Inferior parietal cortex (tissue), 1 donor: Measurements from ENCODE around the gene KLF13.

ENCODE experiments used
- DNase-seq: peaks from one replicate; pipeline ENCODE4 v3.0.0-alpha.2; 2016; ENCODE audit errors: extremely low spot score

Gene KLF13

DNA sequence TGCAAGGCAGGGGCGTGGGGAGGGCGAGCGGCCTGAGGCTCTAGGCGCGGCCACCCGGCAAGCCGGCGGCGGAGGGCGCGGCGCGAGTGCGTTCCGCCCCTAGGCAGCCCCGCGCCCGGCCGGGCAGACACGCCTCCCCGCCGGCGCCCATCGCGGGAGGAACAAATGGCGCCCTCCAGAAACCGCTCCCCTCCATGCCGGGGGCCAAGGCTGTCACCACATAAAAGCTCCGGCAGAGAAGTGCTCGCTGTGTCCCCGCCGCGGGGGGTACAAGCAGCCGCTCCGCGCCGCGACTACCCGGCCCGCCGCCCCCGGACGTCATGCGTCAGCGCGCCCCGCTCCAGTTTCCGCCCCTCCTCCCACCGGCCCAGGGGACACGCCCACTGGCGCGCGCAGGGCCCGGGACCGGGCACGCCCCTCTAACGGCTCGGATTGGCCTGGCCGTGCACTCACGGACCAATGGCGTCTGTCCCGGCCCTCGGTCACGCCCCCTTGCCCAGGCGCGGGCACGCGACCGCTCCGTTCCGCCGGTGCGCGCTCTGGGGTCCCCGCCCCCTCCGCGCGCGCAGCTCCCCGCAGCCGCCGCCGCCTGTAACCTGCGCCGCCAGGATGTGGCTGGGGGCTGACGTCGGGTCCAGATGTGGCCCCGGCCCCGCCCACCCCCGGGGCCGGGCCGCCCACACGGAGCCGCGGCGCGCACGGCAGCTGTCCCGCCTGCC is at the start of gene KLF13:
TSS of gene KLF13 (plus strand) at position 680 of the 719 bp plus-strand sequence. CDS start 378 bp downstream, outside the sequence.
- peak; percentile 97 for DNase-seq

DNA sequence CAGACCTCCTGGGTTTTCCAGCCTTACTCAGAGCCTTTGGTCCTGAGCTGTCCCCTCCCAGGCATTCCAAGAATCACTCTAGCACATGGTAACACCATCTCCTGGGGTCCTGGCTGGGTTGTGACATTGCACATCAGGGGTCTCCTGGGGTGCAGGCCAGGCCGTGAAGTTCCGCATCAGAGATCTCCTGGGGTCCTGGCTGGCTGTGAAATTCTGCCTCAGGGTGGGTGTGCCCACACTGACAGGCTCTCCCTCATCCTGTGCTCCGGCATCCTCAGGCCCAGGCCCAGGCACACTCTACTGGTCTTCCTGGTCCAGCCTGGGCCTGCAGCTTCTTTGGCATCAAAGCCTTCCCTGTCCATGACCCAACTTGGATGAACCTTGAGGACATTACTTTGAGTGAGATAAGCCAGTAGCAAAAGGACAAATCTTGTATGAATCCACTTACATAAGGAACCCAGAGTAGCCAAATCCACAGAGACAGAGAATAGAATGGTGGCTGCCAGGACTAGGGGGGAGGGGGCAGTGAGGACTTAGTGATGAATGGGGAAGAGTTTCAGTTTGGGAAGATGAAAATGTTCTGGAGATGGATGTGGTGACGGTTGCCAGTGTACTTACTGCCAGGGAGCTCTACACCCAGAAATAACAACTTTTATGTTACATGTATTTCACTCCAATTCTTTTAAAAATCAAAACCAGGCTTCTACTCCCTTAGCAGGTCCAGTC is 49.1 kb upstream of the KLF13 start:
- DNase-seq = no peak

DNA sequence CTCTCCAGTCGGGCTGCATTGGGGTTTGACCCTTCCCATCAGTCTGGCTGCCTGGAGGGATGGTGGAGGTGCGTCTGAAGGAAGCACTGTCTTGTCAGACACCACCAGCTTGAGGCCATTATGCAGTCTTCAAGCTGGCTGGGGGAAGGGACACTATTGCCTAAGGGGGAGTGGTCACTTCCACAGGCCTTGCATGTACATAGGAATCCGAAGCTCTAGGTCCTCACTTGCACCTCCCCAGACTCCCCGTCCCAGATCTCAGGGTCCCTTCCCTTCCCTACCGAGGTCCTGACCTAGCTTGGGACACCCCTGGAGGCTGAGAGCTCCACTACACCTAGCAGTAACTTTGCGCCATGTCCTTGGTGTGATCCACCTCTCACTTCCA is 48.6 kb upstream of the KLF13 start:
- DNase-seq = no peak

DNA sequence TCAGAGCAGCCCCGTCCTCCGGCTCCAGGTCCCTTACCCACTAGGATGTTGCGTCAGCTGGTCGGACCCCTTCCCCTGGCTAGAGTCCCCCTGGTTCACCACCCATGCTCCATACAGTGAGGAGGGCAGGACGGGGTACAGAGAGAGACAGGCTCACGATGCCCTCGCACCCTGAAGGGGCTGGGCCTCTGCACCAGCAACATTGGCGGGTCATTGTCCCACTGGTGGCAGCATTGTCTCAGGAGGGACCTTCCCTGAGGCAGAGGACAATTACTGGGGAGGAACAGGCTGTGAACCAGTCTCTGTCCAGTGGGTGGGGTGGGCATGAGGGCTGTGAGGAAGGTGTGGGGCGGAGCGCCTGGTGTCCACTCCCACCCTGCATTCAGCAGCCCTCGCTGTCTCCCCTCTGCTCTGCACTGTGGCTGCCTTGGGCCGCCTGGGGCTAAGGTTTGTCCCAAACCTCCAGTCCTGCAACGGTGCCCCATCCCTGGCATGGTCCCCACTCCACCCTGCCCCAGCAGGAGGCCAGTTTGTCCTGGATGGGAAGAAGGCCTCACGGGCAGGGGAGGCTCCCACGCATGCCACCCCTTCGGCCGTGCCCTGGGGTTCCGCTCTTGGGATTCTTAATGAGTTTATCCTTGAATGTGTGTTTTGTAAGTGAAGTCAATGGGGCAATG is 48.0 kb upstream of the KLF13 start:
- DNase-seq = no peak

DNA sequence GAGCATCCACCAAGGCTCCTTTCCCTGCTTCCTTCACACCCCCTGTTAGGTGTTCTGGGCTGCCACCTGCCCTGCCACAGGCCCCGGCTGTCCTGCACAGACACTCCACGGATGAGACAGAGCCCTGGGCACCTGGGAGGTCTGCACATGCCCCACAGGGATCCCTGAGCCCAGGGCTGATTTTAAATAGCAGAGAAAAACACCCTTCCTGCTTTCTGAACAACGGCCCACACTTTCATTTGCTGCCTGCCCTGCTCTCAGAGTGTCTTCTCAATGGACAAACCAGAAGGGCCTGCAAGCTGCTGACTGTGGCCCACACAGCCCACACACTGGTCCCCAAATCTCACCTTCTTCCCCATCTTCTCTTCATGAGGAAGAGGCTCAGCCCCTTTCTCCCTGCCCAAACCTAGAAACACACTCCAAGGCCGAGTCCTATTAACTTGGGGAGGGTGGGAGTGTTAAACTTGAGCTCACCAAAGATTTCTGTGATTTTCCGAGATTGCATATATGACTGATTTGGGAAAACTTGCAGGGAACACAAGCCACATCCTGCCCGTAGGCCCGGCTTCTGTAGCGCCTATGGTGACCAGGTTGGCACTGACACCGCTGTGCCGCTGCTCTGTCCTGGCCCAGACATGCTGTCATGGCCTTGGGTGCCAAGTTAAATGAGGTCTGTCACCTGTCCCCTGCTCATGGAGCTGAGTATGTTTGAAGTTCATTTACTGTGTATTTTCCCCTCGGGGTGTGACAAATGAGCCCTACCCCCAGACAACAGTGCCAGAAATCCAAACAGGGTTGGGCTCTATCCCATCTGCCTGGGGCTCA is 47.2 kb upstream of the KLF13 start:
- DNase-seq = no peak

DNA sequence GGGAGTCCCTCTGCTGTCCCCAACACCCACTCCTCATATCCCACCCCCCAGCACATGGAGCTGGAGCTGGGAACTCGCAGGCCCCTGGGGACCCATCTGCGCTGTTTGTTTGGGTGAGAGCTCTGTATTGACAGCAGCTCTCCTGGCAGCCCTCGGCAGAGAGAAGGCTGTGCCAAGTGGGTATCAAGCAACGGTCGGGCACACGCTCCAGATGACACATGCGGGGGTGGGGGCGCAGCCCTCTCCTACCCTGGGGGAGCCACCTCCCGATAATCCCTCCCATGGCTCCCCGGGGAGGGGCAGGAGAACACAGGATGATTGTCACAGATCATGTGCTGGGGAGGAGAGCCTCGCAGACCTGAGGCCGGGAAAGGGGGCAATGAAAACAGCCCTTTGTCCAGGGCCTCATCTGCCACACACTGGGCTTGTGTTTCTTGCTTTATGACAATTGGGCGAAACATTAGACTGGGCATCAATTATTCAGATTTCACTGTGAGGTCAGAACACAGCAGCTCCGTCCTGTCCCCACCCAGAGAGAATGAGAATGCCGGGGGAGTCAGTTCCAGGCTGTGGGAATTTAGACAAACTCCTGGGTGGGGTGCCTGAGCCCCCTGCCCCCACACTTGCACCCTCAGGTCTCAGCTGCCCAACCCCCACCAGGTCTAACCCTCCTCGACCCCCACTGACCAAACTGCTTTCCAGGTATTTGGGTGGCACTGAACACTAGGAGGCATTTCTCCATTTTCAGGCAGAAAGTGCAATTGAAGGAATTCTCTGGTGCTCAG is 46.4 kb upstream of the KLF13 start:
- peak; percentile 88 for DNase-seq

DNA sequence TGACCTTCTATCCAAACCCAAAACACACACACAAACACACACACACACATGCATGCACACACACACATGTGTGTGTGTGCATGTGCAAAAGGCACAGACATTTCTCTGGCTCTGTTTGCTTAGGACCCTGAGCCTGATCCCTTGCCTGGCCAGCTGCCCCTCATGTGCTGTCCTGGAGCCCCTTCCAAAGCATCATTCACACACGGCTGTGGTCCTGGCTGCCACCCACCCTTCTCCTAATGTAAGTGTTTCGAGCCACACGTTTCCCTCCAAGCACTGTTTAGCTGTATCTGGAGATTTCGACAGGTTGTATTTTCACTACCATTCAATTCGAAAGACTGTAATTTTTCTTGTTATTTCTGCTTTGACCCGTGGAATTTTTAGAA is 45.8 kb upstream of the KLF13 start:
- DNase-seq = no peak

DNA sequence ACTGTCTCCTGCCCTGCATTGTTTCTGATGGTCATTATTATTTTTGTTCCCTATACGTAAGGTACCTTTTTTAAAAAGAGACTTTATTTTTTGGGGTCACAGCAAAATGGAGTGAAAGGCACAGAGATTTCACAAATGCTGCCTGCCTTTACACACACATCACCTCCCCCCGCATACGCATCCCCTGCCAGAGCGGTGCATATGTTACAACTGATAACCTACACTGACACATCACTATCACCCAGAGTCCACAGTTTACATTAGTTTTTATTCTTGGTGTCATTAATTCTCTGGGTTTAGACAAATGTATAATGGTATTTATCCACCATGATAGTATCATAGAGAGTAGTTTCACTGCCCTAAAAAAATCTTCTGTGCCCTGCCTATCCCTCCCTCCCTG is 43.6 kb upstream of the KLF13 start:
- DNase-seq = no peak

DNA sequence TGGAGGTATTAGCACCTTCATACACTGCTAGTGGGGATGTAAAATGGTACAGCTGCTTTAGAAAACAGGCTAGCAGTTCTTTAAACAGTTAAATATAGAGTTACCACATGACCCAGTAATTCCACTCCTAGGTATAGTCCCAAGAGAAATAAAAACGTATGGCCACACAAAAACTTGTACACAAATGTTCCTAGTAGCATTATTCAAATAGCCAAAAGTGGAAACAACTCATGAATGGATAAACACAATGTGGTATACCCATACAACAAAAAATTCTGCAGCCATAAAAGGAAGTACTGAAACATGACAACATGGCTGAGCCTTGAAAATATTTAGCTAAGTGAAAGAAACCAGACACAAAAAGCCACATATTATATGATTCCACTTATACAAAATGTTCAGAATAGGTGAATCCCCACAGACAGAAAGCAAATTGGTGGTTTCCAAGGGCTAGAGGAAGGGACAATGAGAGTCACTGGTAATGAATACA is 40.8 kb upstream of the KLF13 start:
- DNase-seq = no peak

DNA sequence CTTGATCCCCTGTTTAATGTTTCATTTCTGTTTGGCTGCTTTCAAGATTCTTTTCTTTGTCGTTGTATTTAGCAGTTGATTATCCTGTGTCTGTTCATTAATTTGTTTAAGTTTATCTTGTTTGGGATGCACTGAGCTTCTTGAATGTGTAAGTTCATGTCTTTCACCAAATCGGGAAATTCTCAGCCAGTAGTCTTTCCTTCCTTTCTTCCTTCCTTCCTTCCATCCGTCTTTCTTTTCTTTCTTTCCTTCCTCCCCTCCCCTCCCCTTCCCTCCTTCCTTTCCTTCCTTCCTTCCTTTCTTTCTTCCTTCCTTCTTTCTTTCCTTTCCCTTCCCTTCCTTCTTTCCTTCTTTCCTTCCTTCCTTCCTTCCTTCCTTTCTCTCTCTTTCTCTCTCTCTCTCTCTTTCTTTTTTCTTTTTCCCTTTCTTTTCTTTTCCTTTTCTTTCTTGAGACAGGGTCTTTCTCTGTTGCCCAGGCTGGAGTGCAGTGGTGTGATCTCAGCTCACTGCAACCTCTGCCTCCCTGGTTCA is 35.5 kb upstream of the KLF13 start:
- no peak for DNase-seq

DNA sequence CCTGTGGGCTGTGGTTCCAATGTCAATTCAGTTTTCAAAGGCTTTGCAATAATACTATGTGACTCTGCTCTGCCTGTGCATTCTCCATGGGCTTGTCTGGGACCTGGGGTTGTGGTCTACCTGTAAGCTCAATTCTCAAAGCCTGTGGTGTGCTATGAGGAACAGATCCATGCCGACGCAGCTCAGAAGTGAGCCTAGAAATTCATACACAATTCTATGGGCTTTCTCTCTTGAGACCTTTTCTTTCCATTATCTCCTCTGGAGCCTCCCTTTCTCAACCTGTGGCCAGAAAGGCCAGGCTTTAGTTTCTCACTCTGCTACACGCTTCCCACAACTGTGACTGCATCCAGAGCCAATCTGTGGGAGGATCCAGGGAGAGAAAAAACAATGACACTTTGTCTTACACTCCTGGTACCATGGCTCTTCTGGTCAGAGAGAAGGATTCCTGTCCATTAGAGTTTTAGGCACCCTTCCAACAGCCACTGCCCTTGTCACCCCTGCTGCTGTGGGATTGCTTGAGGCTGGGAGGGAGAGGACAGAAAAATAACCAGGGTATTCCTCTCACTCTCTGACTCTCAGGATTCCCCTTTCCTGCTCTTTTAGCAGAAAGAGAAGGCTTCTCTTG is 34.1 kb upstream of the KLF13 start:
- DNase-seq = peak; percentile 72

DNA sequence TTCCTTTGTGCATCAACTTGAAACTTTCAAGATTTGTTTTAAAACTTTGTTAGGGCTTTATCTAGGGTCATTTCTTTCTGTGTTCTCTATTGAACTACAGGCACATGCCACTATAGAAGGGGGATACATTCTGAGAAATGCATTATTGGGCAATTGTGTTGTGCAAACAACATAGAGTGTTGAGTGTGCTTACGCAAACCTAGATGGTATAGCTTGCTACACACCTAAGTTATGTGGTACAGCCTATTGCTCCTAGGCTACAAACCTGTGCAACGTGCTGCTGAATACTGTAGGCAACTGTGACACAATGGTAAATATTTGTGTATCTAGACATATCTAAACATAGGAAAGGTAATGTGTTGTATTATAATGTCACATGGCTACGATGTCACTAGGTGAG is 33.0 kb upstream of the KLF13 start:
- no peak for DNase-seq

DNA sequence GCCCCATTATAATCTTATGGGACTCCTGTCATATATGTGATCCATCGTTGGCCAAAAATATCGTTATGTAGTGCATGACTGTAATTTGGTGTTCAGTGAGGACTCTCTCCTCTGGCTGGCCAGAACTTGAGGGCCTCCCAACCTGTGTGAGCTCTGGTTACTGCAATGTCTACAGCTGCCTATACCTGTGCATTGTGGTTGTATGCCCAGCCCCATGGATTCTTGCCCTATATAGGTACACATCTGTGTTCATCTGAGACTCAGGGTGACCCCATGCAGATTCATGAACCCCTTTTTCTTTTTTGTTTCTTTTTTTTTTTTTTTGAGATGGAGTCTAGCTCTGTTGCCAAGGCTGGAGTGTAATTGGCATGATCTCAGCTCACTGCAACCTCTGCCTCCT is 32.6 kb upstream of the KLF13 start:
- no peak for DNase-seq

DNA sequence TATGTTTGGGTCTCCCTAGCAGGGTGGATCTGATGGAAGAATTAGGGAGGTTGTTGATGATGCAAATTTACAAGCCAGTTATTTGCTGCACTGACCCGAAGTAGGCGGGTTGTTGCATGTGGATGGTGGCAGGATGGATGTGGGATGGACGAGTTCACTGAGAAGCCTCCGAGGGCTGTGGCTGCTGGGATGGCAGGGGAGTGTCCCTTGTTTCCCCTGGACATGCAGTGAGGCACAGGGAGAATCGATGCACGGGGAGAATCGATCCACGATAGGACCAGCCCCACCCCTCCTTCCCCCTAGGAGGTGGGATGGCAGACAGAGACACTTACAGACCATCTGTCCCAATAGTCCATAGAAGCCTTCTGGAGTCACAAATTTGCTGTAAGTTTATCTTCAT is 31.0 kb upstream of the KLF13 start:
- DNase-seq = no peak

DNA sequence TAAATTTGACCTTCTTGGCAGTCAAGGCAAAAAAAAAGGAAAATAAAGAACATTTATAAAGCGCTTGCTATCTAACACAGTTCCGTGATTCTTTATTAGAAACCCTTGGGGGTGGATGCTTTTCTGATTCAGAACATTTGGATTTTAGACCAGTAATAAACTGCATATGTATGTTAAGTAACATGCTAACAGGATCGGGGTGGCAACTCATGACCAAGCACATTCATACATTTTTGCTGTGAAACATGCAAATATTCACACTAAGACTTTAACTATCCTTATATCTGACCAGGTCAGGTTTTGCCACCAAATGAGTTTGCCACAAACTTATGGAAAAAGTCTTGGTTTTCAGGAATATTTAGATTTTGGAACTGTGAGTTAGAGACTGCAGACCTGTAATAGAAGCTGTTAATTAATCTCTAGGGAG is 30.4 kb upstream of the KLF13 start:
- peak; percentile 24 for DNase-seq

DNA sequence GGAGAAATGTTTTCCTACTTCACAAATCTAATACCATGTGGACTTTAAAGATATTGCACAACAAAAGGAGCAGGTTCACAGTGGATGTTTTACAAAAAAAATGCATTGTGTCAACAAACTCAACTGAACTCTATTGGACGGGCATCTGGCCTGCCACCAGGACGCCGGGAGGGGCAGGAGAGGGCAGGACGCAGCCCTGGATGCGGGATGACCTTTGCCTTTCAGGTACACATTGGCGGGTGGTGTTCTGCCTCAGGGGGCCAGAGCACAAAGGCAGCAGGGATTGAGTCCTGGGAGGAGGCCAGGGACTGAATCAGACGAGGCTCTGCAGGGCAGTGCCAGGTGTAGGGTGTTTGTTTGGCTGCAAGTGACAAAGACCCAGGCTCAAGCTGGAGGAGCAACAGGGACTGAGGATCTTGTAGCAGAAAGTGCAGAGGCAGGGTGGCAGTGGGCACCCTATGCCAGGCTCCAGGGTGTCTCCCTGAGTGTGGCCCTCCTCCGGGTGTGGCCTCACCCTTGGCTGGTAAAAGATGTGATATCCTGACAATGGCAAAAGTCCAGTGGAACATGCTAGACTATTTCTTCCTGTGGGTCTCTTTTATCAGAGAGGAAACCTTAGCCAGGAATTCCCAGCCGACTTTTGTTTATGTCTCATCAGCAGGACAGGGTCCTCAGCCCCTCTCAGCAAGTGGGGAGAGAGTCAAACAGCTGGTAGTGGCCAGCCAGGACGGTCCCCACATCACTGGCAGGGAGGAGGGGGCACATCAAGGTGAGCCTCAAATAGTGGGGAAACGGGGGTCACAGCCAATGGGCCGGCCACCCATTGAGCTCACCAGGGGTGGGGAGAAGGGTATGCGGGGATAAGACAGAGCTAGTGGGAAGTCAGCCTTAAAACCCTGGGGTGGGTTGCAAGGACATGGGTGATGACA is 29.7 kb upstream of the KLF13 start:
- no peak for DNase-seq

DNA sequence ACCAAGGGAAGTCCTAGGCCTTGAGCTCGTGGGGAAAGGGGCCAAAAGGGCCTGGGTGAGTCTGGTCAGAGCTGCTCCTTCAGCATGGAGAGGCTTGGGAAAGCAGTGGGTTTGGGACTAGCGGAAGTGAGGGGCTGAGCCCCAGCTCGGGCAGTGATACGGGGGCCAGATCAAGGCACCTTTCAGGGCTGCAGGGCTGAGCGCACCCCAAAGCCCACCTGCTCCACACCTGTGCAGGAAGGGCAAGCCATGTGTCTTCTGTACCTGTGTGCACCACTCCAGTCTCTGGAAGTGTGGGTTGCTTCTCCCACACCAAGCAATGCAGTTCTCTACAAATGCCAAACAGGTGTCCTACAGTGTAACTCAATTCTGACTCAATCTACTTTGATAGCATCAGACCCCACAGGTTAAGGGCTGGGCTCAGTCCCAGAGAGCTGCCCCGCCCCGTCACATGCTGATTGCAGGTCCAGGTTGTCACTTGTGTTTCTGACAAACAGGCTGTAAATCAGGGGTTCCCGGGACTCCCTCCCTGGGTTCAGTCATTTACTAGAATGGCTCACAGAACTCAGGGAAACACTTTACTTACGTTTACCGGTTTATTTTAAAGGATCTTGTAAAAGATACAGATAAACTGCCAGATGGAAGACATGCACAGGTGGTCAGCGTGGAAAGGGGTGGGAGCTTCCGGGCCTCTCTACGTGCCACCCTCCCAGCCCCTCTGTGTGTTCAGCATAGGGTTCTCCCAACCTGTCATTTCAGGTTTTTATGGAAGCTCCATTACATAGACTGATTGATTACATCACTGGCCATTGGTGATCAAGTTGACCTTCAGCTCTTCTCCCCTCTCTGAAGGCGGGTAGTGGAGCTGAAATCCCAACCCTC is 28.8 kb upstream of the KLF13 start:
- DNase-seq = no peak

DNA sequence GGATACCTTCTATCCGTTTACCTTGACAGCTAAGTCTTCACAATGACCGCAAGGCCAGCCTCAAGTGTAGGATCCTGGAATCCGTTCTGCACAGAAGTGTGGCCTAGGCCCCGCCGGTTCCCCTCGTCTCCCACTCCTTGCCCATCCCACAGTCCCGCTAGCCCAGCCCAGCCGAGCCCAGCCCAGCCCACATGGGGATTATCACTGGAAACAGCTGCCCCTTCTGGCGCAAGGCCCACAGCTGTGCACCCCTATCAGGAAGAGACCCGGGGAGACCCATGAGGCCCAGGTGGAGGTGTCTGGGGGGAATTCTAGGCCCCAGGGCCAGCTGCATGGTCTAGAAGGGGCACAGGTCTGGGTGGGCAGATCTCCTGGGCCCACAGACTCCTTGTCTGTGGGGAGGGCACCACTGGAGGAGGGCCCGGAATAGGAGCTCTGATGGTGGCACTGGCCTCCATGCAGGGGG is 27.9 kb upstream of the KLF13 start:
- DNase-seq = no peak
